ENCODE data around the gene RSPH4A.
"Not testable (repeated sequence)": the region's sequence is repeated elsewhere in the genome, so short reads cannot be mapped to it uniquely, and the experiment has no call there.

RSPH4A gene

DNA sequence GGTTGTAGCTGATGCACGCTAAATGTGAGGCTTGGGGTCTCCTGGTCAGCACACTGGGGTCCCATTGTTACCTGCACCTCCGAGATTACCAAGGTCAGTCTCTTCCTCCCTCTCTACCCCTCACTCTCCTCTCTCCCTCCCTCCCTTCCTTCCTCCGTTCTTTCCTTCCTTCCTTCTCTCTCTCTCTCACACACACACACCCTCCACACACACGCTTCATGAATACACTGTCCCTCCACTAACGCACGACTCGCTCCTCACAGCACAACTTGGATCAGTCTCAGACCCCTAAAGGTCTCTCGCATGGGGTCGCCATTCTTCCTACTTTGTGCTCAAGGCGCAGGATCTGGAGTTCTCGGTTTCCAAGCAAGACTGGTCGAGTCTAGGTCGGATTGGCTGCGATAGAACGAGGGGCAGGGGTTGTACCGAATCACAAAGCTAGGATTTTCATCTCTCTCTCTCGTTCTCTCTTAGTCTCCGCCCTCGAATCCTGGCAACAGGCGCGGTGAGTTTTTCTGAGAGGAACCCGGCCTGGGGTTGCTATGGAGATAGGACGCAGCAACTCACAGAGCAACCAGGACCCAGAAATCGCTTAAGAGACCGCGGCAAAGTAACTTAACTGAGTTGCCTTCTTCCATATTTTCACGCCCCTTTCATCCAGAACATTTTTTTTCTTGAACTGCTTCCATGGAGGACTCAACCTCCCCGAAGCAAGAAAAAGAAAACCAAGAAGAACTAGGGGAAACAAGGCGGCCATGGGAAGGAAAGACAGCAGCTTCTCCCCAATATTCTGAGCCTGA is at the start of gene RSPH4A:
Gene RSPH4A (plus strand): TSS at position 543 of the 800 bp plus-strand sequence. CDS start 145 bp downstream, at position 688.
- no peak for DNase-seq (ENCODE audit: low spot score)

GRCh38 chr6:116568111-116568510 is 48.2 kb upstream of the RSPH4A start:
- no peak for DNase-seq (ENCODE audit: low spot score)

- no peak for DNase-seq (ENCODE audit: low spot score)
Measured at GRCh38 chr6:116568821-116569755, 47.2 kb upstream of the RSPH4A start.

GRCh38 chr6:116570856-116571682 is 45.2 kb upstream of the RSPH4A start, which contains the start of gene RWDD1:
RWDD1 (plus strand) TSS chr6:116571504; CDS start chr6:116571583, 79 bp downstream.
- peak; percentile 99 for DNase-seq (ENCODE audit: low spot score)

GRCh38 chr6:116571683-116572000 is 44.6 kb upstream of the RSPH4A start:
- no peak for DNase-seq (ENCODE audit: low spot score)

DNA sequence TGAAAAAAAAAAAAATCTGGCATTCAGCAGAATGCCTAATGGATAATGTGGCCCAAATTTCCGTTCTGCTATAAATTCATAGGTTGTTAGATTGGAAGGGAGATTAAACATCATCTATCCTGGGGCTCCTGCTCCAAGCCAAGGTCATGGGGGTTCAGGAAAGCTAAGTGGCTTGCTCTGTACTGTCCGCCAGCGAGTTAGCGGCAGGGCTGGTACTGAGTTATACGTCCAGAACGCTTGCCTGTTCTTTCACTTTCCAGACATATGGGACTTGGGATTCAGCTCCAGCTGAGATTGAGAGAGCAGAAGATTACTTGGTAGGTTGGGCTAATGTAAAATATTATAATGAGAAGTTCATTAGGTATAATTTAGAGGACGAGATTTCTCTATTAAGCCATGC is 44.1 kb upstream of the RSPH4A start:
- DNase-seq (ENCODE audit: low spot score): peak; percentile 69

DNA sequence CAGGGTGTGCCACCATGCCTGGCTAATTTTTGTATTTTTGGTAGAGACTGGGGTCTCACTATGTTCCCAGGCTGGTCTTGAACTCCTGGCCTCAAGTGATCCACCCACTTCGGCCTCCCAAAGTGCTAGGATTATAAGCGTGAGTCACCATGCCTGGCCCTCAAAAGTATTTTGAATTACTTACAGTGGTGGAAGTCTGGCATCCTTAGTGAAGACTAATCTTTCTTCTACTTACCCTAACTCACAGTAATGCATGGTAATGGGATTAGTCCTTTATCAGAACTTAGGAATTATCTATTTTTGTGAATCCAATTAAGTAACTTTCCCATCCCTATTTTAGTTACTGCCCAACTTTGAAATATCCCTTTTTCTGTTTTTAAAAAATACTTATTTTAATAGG is 41.1 kb upstream of the RSPH4A start:
- DNase-seq (ENCODE audit: low spot score): no peak

DNA sequence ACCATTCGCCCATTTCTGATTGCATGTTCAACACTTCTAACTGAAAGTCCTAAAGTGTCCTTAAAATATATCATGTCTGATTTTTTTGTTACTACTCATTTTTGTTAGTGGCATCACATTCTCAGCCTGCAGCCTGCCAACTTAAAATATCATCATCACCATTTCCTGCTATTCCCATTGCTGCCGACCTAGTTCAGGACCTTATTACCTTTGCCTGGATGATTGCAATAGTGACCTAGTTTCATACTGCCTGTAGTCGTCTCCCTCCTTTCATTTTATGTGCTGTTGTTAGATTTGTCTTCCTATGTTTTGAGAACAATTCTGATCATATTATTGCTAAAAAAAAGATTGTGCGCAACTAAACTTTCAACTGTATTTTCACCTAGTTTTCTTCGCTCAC is 38.8 kb upstream of the RSPH4A start:
- no peak for DNase-seq (ENCODE audit: low spot score)

DNA sequence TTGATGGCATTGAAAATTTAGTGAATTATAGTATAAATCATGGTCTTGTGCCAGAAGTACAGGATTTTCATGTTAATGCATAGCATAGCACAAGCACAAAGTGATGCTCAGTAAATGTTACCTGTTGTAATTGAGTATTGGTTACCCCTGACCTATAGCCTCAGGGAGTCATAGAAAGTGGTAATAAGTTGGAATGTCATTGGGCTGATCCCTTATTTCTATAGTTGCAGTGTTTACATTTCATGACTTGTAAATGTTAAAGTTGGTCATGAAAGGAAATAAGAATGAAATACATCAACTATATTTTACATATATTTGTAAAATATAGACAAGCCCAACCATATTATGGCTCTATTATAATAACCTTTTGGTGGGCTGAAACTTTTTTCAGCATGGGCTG is 37.9 kb upstream of the RSPH4A start:
- no peak for DNase-seq (ENCODE audit: low spot score)

GRCh38 chr6:116579143-116579542 is 37.1 kb upstream of the RSPH4A start:
- no peak for DNase-seq (ENCODE audit: low spot score)

DNA sequence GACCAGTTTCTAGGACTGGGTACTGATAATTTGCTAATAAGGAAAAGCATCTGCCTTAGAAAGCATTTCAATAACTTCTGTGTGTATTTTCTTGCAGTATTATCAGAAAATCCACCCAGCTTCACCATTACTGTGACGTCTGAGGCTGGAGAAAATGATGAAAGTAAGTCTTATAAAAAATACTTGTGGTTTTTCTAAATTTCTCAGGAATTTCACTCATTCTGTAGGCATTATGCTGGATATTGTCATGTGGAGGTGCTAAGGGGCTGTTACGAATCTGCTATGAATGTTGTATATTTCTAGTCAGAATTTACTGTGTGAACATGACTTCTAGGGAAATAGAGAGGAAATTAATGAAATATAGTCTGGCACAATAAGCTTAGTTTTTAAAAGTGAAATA is 36.1 kb upstream of the RSPH4A start:
- DNase-seq (ENCODE audit: low spot score): no peak

- DNase-seq (ENCODE audit: low spot score): no peak
Measured at GRCh38 chr6:116586276-116586675, 30.0 kb upstream of the RSPH4A start.

GRCh38 chr6:116586738-116587137 is 29.5 kb upstream of the RSPH4A start:
- no peak for DNase-seq (ENCODE audit: low spot score)

DNA sequence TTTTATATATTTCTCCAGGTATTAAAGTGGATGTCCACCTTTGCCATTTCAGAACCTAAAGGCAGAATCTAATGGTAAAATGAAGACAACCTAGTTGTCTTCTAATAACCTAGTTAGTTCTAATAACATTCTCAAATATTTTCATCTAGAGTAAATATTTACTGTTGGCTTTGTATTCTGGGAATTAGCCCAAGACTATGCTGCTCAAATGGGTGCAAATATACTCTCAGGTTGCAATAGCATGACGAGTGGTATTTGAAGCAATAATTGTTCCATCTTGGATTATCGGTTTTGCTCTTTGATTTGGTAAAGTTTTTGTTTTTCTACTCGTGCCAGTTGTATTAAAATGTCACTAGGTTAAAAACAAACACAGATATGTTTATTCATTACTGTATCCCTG is 21.0 kb upstream of the RSPH4A start:
- no peak for DNase-seq (ENCODE audit: low spot score)

GRCh38 chr6:116596815-116597214 is 19.5 kb upstream of the RSPH4A start:
- DNase-seq (ENCODE audit: low spot score): peak; percentile 38

DNA sequence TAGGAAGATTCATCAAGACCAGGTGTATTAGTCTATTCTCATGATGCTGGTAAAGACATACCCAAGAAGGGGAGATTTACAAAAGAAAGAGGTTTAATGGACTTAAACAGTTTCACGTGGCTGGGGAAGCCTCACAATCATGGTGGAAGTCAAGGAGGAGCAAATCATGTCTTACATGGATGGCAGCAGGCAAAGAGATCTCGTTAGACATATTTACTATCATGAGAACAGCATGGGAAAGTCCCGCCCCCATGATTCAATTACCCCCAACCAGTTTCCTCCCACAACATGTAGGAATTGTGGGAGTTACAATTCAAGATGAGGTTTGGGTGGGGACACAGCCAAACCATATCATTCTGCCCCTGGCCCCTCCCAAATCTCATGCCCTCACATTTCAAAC is 12.4 kb upstream of the RSPH4A start:
- not testable (repeated sequence) for DNase-seq (ENCODE audit: low spot score)

DNA sequence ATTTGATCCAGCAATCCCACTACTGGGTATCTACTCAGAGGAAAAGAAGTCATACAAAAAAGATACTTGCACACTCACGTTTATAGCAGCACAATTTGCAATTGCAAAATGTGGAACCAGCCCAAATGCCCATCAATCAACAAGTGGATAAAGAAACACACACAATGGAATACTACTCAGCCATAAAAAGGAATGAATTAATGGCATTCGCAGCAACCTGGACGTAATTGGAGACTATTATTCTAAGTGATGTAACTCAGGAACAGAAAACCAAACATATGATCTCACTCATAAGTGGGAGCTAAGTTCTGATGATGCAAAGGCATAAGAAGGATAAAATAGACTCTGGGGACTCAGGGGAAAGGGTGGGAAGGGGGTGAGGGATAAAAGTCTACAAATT is 11.4 kb upstream of the RSPH4A start:
- not testable (repeated sequence) for DNase-seq (ENCODE audit: low spot score)

- no peak for DNase-seq (ENCODE audit: low spot score)
Measured at GRCh38 chr6:116605935-116606334, 10.3 kb upstream of the RSPH4A start.

GRCh38 chr6:116611056-116611455 is 5.2 kb upstream of the RSPH4A start:
- no peak for DNase-seq (ENCODE audit: low spot score)

DNA sequence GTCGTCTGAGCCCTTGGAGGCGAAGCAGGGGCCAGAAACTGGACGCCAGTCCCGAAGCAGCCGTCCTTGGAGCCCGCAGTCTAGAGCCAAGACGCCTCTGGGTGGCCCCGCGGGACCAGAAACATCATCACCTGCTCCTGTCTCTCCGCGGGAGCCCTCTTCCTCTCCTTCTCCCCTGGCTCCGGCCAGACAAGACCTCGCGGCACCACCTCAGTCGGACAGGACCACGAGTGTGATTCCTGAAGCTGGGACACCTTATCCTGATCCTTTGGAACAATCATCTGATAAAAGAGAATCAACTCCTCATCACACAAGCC is 416 bp downstream of the RSPH4A start:
- DNase-seq (ENCODE audit: low spot score): no peak

DNA sequence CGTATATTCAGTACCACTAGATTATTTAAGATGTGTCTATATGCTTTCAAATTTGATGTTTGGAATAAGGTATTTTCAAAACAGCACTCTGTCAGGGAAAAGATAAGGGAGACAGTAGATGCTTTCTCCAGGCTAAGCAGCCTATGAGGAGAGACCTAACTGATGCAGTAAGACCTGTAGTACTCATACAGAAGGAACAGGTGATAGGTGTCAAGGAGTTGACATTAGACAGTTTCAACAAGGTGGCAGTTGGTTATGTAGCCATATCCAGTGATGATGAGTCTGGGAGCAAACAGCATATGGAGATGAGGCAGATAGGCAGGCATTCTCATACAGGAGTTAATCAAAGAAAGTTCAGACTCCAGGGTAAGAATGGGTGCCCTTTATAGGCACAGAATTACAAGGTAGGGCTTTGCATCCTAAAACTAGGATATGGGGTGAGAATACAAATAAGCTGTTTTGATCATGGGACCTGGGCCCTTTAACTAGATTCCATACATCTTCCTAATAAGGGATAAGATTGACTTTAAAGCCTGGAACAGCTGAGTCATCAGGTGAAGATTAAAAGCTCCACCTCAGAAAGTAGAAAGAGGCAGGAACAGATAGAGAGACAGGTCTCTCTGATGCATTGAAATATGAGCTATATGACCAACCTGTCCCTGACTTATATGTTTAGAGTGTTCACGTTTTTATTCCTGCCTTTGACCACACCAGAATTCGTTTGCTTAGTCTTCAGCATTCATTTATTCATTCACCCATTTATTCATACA is 7.9 kb downstream of the RSPH4A start:
- DNase-seq (ENCODE audit: low spot score): no peak

DNA sequence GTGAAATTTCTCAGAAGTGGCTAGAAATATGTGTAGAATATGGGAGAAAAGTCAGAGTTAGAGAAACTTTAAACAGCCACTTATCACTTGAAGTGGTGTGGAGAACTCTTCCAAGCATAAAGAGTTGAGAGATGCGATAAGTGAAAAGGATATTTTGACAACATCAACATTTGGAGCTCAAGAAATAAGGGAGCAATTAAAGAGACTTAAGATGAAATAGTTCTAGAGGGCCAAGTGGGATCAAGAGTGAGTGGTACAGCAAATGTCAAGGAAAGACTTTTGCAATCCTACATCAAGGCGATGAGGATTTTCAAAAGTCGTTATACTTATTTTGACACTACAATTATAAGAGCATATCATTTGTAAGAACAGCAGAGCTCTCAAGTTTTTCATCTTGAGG is 9.6 kb downstream of the RSPH4A start:
- no peak for DNase-seq (ENCODE audit: low spot score)

Data from RKO (cell line).